ENCODE results near the gene MPC1. TPM values are rescaled to one million over a fixed set of nuclear protein-coding genes. Genes with fewer than 3 reads are reported as not detected.
"Not testable (repeated sequence)": the region's sequence is repeated elsewhere in the genome, so short reads cannot be mapped to it uniquely, and the experiment has no call there.

The MPC1 gene
- polyA plus RNA-seq, 1 experiment: 20.0 TPM

DNA sequence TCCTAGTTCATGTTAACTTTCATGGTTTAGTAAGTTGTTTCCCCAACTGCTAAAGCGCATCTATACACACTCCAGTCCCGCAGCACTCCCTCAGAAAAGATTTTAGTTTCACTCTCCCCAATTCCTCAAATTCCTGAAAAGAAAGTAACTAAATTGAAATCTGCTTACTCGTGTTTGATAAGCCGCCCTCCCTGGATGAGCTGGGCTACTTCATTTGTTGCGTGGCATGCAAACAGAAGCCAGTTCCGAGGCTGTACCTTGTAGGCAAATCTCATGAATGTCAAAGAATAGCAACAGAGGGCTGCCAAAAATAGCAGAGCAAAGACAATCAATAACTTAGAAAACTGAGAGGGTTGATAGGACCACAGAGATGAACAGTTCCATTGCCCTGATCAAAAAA, 16.9 kb downstream of the MPC1 start:
- H3K9me3 ChIP-seq (ENCODE audit: control insufficient read depth, insufficient read depth, low read length): no peaks in the 10 kb centered on the region
- no peak overlapping the region for H3K27ac ChIP-seq (ENCODE audit: low read depth, low read length)
- H3K4me3 ChIP-seq (ENCODE audit: low read depth, low read length): no peak overlapping the region
- POLR2A ChIA-PET: no interaction called here
- CTCF ChIA-PET: interaction anchor here (3.1 kb wide), 1 partner anchor 16 kb away, joined by 15 read pairs; no protein-coding TSS in a partner anchor
- DNase-seq (ENCODE audit: low read depth, low spot score): no peak
- H3K27me3 ChIP-seq (ENCODE audit: control insufficient read depth, insufficient read depth, low read length): no peaks in the 10 kb centered on the region
- TF ChIP-seq, protein P1, sequence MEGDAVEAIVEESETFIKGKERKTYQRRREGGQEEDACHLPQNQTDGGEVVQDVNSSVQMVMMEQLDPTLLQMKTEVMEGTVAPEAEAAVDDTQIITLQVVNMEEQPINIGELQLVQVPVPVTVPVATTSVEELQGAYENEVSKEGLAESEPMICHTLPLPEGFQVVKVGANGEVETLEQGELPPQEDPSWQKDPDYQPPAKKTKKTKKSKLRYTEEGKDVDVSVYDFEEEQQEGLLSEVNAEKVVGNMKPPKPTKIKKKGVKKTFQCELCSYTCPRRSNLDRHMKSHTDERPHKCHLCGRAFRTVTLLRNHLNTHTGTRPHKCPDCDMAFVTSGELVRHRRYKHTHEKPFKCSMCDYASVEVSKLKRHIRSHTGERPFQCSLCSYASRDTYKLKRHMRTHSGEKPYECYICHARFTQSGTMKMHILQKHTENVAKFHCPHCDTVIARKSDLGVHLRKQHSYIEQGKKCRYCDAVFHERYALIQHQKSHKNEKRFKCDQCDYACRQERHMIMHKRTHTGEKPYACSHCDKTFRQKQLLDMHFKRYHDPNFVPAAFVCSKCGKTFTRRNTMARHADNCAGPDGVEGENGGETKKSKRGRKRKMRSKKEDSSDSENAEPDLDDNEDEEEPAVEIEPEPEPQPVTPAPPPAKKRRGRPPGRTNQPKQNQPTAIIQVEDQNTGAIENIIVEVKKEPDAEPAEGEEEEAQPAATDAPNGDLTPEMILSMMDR (IDR thresholded peaks at IDR 0.05; ENCODE audit: low read depth, low read length): no peak

DNA sequence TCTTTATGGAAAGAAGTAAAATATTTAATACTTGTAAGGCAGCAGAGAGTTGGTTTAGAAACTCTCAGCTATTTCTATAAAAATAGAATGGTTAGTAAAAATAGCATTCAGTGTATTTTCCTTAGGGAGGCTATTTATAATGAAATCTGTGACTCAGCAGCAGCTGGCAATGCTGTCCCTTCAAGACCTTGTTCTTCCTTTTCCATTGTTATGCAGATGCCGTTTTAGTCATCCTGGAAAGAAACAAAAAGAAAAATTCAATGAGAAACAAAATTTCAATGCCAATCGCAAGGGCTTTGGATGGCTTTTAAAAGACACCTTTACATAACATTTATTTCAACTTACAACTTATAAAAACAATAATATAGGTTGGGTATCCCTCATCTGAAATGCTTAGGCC, 17.5 kb downstream of the MPC1 start:
- Histone ChIP-seq H3K27me3 (ENCODE audit: control insufficient read depth, insufficient read depth, low read length) (no peaks in the 10 kb centered on the region), H3K9me3 (ENCODE audit: control insufficient read depth, insufficient read depth, low read length) (no peaks in the 10 kb centered on the region), H3K27ac (ENCODE audit: low read depth, low read length) (no peak overlapping the region), H3K4me3 (ENCODE audit: low read depth, low read length) (no peak overlapping the region)
- POLR2A ChIA-PET: no interaction called here
- TF ChIP-seq, protein P1 (IDR thresholded peaks at IDR 0.05; ENCODE audit: low read depth, low read length): no peak
- no peak for DNase-seq (ENCODE audit: low read depth, low spot score)
- CTCF ChIA-PET: interaction anchor here (3.1 kb wide), 1 partner anchor 16 kb away, joined by 15 read pairs; no protein-coding TSS in a partner anchor

DNA sequence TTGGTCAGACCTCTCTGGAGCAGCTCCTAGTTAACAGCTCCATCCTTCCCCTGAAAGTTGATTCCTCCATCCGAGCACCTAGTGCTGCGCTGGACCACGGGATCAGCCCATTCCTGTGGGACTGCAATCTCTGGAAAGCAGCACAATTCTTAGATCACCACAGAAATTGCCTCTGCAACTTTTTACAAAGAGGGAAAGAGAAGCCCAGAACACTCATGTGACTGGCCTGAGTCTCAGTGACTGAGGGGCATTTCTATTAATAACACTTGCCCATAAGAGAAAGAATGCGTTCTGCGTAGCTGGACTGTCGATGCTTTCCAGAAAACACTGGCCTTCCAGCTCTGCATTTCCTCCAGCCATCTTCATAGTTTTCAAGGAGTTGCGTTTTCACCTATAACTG, 18.3 kb downstream of the MPC1 start:
- H3K9me3 ChIP-seq (ENCODE audit: control insufficient read depth, insufficient read depth, low read length): no peaks in the 10 kb centered on the region
- ChIA-PET CTCF (interaction anchor here (3.1 kb wide), 1 partner anchor 17 kb away, joined by 15 read pairs; no protein-coding TSS in a partner anchor), POLR2A (no interaction called here)
- no peaks in the 10 kb centered on the region for H3K27me3 ChIP-seq (ENCODE audit: control insufficient read depth, insufficient read depth, low read length)
- no peak for DNase-seq (ENCODE audit: low read depth, low spot score)
- TF ChIP-seq, protein P1 (IDR thresholded peaks at IDR 0.05; ENCODE audit: low read depth, low read length): no peak
- no peak overlapping the region for H3K27ac ChIP-seq (ENCODE audit: low read depth, low read length)
- no peak overlapping the region for H3K4me3 ChIP-seq (ENCODE audit: low read depth, low read length)

DNA sequence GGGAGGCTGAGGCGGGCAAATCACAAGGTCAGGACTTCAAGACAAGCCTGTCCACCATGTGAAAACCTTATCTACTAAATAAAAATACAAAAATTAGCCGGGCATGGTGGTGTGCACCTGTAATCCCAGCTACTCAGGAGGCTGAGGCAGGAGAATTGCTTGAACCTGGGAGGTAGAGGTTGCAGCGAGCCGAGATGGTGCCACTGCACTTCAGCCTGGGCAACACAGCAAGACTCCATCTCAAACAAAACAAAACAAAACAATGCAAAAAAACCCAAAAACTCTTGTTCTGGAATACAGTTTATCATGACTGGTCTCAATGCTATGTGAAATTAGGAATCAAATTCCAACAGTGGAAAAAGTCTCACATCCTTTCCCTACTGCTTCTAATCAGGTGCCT, 20.3 kb downstream of the MPC1 start:
- POLR2A ChIA-PET; H3K27ac ChIP-seq (ENCODE audit: low read depth, low read length); H3K9me3 ChIP-seq (ENCODE audit: control insufficient read depth, insufficient read depth, low read length); CTCF ChIA-PET; H3K4me3 ChIP-seq (ENCODE audit: low read depth, low read length); H3K27me3 ChIP-seq (ENCODE audit: control insufficient read depth, insufficient read depth, low read length); DNase-seq (ENCODE audit: low read depth, low spot score): not testable (repeated sequence)

DNA sequence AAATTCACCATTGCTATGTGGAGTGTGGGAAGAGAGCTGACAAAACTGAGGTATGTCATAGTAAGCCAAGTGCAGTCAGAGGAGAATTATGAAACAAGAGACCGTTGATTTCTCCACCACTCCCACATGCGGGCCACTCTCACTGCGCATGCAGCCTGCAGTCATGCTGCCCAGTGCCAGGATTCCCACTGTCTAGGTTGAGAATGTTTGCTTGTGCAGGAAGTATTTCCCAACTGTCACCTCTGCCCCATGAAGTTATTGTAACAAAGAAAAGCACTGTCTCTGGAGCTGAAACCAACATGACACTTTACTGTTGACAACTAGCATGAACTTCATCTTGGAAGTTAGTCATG, 21.7 kb downstream of the MPC1 start:
- Histone ChIP-seq H3K27ac (ENCODE audit: low read depth, low read length) (no peak overlapping the region), H3K9me3 (ENCODE audit: control insufficient read depth, insufficient read depth, low read length) (no peaks in the 10 kb centered on the region), H3K27me3 (ENCODE audit: control insufficient read depth, insufficient read depth, low read length) (peaks cover 2% of the 10 kb centered on the region), H3K4me3 (ENCODE audit: low read depth, low read length) (no peak overlapping the region)
- DNase-seq (ENCODE audit: low read depth, low spot score): no peak
- ChIA-PET POLR2A (no interaction called here), CTCF (no interaction called here)
- TF ChIP-seq, protein P1 (IDR thresholded peaks at IDR 0.05; ENCODE audit: low read depth, low read length): no peak

Data from AG04450 (cell line).